Esophagus muscularis mucosa (tissue), 4 donors: ENCODE results near the gene HSCB.

Source experiments
- CTCF ChIP-seq, 3 experiments: fragments of 200-600 bp in 2 of 3; fragments of 450-650 bp in 1 of 3; sonication (generic) in 2 of 3; IDR thresholded peaks; one replicate each; pipeline ENCODE4 v1.5.1; 2017 to 2019; ENCODE audit warnings: antibody characterized with exemption in 3 of 3, mild to moderate bottlenecking in 2 of 3, moderate library complexity in 1 of 3
- EP300 ChIP-seq: sonication (generic); formaldehyde crosslinking; IDR thresholded peaks from one replicate; pipeline ENCODE4 v1.6.1; 2017; ENCODE audit warnings: antibody characterized with exemption
- POLR2A ChIP-seq: fragments of 450-650 bp; IDR thresholded peaks from one replicate; pipeline ENCODE4 v1.6.1; 2017; ENCODE audit warnings: antibody characterized with exemption, moderate library complexity, mild to moderate bottlenecking, low read depth

GRCh38 chr22:28766628-28767027 is 24.8 kb downstream of the HSCB start:
- no peak for TF ChIP-seq EP300
- no peak for TF ChIP-seq CTCF (IDR thresholded peaks at IDR 0.05)
- TF ChIP-seq POLR2A, result no peak
